Transverse colon (tissue), 4 donors: ENCODE data around the gene GNS.

Experiments
- CTCF ChIP-seq, 5 experiments: fragments of 200-600 bp in 3 of 5; fragments of 450-650 bp in 2 of 5; sonication (generic) in 3 of 5; IDR thresholded peaks; 1 replicate in 2 of 5; 2 replicates in 3 of 5; pipeline ENCODE4 v1.5.1; 2016 to 2017; ENCODE audit warnings: antibody characterized with exemption in 5 of 5, inconsistent platforms in 3 of 5, mild to moderate bottlenecking in 2 of 5, moderate library complexity in 1 of 5
- EP300 ChIP-seq: sonication (generic); formaldehyde crosslinking; IDR thresholded peaks from one replicate; pipeline ENCODE4 v1.6.1; 2017; ENCODE audit warnings: antibody characterized with exemption, low read depth
- POLR2A ChIP-seq: fragments of 450-650 bp; IDR thresholded peaks from one replicate; pipeline ENCODE4 v1.6.1; 2016; ENCODE audit warnings: antibody characterized with exemption, mild to moderate bottlenecking, moderate library complexity
- POLR2AphosphoS5 ChIP-seq, 3 donors: sonication (generic); formaldehyde crosslinking; IDR thresholded peaks; one replicate each; pipeline ENCODE4 v1.6.1; 2016; ENCODE audit warnings: antibody characterized with exemption in 3 of 3

GRCh38 chr12:64749461-64750200, 9.6 kb downstream of the GNS start:
- TF ChIP-seq CTCF (IDR thresholded peaks at IDR 0.05), result no peak
- TF ChIP-seq POLR2A, result no peak
- TF ChIP-seq POLR2AphosphoS5 (IDR thresholded peaks at IDR 0.05), result no peak
- no peak for TF ChIP-seq EP300
